ENCODE measurements around the gene EFEMP2.
"Not testable (repeated sequence)": the region's sequence is repeated elsewhere in the genome, so short reads cannot be mapped to it uniquely, and the experiment has no call there.

Gene EFEMP2

GRCh38 chr11:65832231-65832630 is 40.4 kb downstream of the EFEMP2 start:
- not testable (repeated sequence) for H3K36me3 Mint-ChIP-seq (ENCODE audit: low read depth); H3K4me3 Mint-ChIP-seq
- peak overlapping the region; percentile 70 for H3K27ac Mint-ChIP-seq

GRCh38 chr11:65829459-65829858 is 43.1 kb downstream of the EFEMP2 start:
- H3K36me3 Mint-ChIP-seq (ENCODE audit: low read depth): peaks cover 3% of the 10 kb centered on the region
- H3K27me3 Mint-ChIP-seq: peaks cover 3% of the 10 kb centered on the region
- no peak overlapping the region for H3K4me3 Mint-ChIP-seq
- no peaks in the 10 kb centered on the region for H3K9me3 Mint-ChIP-seq
- peaks cover 34% of the 10 kb centered on the region for H3K4me1 Mint-ChIP-seq
- ATAC-seq: no peak
- H3K27ac Mint-ChIP-seq: no peak overlapping the region
- no peak for DNase-seq

More at GRCh38 chr11:65832231-65832630, 40.4 kb downstream of the EFEMP2 start:
- H3K4me1 Mint-ChIP-seq: peaks cover 34% of the 10 kb centered on the region
- not testable (repeated sequence) for H3K27me3 Mint-ChIP-seq, DNase-seq, H3K9me3 Mint-ChIP-seq, ATAC-seq

DNA sequence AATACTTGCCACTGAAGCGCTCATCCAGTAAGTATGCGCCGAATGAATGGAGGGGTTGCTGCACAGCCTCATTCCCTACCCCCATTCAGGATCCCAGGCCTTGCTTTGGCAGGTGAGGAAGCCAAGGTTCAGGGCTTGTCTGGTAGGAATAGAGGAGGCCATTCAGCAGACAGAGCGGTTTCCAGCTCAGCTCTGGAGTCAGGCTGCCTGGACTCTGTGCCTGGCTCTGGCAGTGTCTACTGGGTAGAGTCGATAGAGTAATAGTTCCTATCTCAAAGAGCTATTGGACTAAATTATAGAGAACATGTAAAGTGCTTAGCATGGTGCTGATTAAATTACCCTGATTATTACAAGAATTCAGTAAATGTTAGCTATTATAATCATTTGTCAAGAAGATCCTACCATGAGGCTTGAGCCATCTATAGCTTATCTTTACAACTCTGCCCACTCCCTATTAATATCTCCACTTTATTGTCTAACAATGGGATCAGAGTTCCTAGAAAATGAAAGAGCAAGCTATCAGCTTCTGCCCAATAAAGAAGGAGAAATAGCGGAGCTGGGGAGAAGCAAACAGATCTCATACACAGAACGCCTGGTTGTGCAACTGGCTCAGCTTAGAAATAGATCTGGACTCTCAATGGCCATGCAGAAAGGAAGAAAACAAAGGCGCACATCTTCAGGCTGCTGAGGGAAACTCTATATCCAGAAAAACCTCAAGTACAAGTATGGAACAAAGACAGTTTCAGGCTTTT is 45.4 kb downstream of the EFEMP2 start:
- ATAC-seq: no peak
- DNase-seq: no peak
- H3K36me3 Mint-ChIP-seq (ENCODE audit: low read depth): no peaks in the 10 kb centered on the region
- no peak overlapping the region for H3K27ac Mint-ChIP-seq
- H3K4me3 Mint-ChIP-seq: no peak overlapping the region
- H3K27me3 Mint-ChIP-seq: peaks cover 3% of the 10 kb centered on the region
- H3K9me3 Mint-ChIP-seq: no peaks in the 10 kb centered on the region
- peaks cover 24% of the 10 kb centered on the region for H3K4me1 Mint-ChIP-seq

DNA sequence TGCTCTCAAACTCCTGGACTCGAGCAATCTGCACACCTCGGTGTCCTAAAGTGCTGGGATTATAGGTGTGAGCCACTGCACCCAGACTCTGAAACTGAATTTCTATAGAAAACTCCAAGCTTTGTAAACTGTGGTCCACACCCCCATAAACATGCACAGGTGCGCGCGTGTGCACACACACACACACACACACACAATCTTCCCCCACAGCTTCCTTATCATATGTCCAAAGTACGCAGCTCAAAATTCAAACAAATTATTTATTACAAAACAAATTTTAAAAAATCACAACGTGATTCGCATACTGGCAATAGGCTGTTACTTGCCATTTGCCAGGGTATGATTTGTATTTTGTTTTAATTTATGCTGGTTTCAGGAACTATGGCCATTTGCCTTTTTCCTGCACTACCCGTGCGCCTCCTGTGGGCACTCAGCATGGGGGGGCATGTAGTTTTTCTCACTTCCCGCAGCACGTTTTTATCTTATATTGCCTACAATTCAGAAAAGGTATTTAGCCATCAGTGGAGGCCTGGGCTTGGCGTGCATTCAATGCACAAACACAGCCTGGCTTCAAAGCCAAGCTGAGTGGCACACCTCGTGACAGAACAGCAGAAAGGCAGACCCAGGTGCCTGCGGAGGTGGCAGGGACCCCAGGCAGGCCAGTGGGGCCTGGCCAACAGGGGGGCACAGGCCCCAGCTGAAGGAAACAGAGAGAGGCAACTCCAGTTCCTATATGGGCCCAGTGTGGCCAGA is 49.6 kb downstream of the EFEMP2 start:
- H3K4me1 Mint-ChIP-seq: peaks cover 10% of the 10 kb centered on the region
- H3K36me3 Mint-ChIP-seq (ENCODE audit: low read depth): no peaks in the 10 kb centered on the region
- ATAC-seq (no peak), DNase-seq (no peak)
- H3K9me3 Mint-ChIP-seq: no peaks in the 10 kb centered on the region
- H3K27me3 Mint-ChIP-seq: peaks cover 2% of the 10 kb centered on the region
- no peak overlapping the region for H3K27ac Mint-ChIP-seq
- H3K4me3 Mint-ChIP-seq: no peak overlapping the region

DNA sequence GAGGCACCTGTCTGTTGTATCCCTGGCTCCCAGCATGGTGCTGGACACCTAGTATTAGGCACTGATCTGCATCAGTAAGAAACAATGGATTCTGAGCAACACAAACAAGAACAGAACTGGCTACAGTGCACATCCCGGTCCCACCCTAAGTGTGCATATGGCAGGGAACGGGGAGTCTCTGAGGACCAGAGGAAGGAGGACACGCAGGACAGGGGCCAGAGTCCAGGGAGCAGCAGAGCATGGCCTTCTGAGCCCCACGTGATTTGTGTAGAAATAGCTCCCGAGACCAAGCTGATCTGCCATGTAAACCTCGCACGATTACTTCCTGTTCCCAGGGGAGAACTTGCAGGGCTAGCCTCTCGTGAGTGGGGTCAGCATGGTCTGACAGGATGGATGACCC is 51.5 kb downstream of the EFEMP2 start:
- ATAC-seq (no peak), DNase-seq (no peak)
- H3K4me1 Mint-ChIP-seq: peaks cover 19% of the 10 kb centered on the region
- H3K9me3 Mint-ChIP-seq: no peaks in the 10 kb centered on the region
- H3K27ac Mint-ChIP-seq: no peak overlapping the region
- H3K36me3 Mint-ChIP-seq (ENCODE audit: low read depth): no peaks in the 10 kb centered on the region
- H3K27me3 Mint-ChIP-seq: peaks cover 2% of the 10 kb centered on the region
- no peak overlapping the region for H3K4me3 Mint-ChIP-seq

- Mint-ChIP-seq H3K4me1 (peaks cover 19% of the 10 kb centered on the region), H3K9me3 (no peaks in the 10 kb centered on the region), H3K27me3 (peaks cover 2% of the 10 kb centered on the region), H3K27ac (peak overlapping the region; percentile 84), H3K36me3 (ENCODE audit: low read depth) (no peaks in the 10 kb centered on the region), H3K4me3 (peak overlapping the region; percentile 79)
- peak; percentile 85 for ATAC-seq
- DNase-seq: peak; percentile 99
Observed at GRCh38 chr11:65817835-65818680, 54.5 kb downstream of the EFEMP2 start.

DNA sequence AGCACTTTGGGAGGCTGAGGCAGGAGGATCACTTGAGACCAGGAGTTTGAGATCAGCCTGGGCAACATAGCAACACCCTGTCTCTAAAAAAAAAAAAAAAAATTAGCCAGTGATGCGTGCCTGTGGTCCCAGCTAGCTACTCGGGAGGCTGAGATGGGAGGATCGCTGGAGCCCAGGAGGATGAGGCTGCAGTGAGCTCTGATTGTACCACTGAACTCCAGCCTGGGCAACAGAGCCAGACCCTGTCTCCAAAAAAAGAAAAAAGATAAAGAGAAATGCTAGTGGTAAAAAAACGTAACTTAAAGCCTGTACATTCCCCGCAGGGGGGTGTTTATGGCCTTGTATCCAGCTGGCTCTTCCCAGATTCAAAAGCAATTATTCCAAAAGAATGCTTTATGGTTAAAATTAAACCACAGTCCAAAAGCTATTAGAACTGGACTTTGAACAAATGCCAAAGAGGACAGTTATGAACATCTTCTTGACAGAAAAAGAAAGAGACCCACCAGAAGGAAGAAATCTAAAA is 55.2 kb downstream of the EFEMP2 start:
- Mint-ChIP-seq H3K9me3 (no peaks in the 10 kb centered on the region), H3K36me3 (ENCODE audit: low read depth) (no peaks in the 10 kb centered on the region), H3K4me3 (peak overlapping the region; percentile 79), H3K27me3 (peaks cover under 1% of the 10 kb centered on the region), H3K27ac (peak overlapping the region; percentile 84), H3K4me1 (peaks cover 19% of the 10 kb centered on the region)
- DNase-seq (peak; percentile 18), ATAC-seq (no peak)

DNA sequence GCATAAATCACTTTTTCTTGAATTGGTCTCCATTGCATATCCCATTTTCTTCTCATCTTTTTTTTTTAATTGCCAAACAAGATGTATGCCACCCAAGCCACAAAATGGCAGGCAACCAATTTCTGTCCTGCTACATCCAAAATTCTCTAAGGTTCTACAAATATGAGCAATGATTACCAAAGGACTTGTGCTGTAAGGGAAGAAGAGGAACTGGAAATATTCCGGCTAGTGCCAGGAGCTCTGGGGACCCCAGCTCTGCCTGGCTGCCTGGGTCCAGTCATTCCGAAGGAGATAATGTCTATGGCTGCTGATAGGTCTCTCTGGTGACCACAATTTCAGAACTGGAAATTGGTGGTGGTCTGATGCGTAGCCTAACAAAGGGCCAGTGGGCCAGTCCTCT is 55.9 kb downstream of the EFEMP2 start:
- H3K27ac Mint-ChIP-seq: no peak overlapping the region
- H3K36me3 Mint-ChIP-seq (ENCODE audit: low read depth): no peaks in the 10 kb centered on the region
- ATAC-seq (no peak), DNase-seq (no peak)
- H3K4me1 Mint-ChIP-seq: peaks cover 19% of the 10 kb centered on the region
- no peaks in the 10 kb centered on the region for H3K27me3 Mint-ChIP-seq
- no peaks in the 10 kb centered on the region for H3K9me3 Mint-ChIP-seq
- H3K4me3 Mint-ChIP-seq: no peak overlapping the region

Data from activated naive CD8-positive, alpha-beta T cell treated with anti-CD3 and anti-CD28 coated beads, Interleukin-2, amount 50 U/mL, for 24 hours (primary cell).